ENCODE results near the gene MED12L. TPM values are rescaled to one million over a fixed set of nuclear protein-coding genes. Genes with fewer than 3 reads are reported as not detected.

MED12L gene
- total RNA-seq, 1 experiment from 2014 or later: 14.9 TPM

DNA sequence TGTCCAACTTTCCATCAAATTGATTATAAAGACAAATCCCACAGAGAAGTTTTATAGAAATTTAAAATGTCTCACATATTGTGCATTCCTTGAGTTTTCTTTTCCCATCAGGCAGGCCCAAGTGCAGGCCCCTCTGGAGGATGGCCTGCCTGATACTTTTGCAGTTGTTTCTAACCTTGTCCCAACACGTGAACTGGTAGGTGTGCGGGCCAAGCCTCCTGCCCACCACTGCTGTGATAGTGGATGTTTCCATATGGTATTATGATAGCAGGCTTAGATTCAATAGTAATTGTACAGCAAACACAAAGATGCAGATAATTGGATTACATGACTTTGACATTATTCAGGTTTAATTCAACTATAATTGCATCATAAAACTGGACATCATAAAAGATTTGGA, 297.6 kb downstream of the MED12L start:
- Histone ChIP-seq H2AK5ac (ENCODE audit: insufficient read length, low read length) (no peak overlapping the region), H3T11ph (ENCODE audit: low read length) (no peak overlapping the region), H4K5ac (ENCODE audit: insufficient read length, low read depth, low read length) (no peak overlapping the region), H4K91ac (ENCODE audit: insufficient read length, low read depth, low read length) (no peak overlapping the region), H3K56ac (ENCODE audit: insufficient read length, low read depth, low read length) (no peak overlapping the region), H3K79me2 (ENCODE audit: insufficient read depth, low read length) (no peaks in the 10 kb centered on the region), H3K4me1 (ENCODE audit: insufficient read depth, low read length) (no peaks in the 10 kb centered on the region; the same call in 1 of the 2 replicates), H2BK120ac (ENCODE audit: low read depth, low read length, poor library complexity, severe bottlenecking) (no peak overlapping the region), H2BK12ac (ENCODE audit: insufficient read length, low read depth, low read length) (no peak overlapping the region), H3K9me3 (ENCODE audit: control insufficient read depth, low read depth, low read length) (no peaks in the 10 kb centered on the region), H3K27ac (ENCODE audit: insufficient read length, low read depth, low read length) (no peak overlapping the region), H3K27me3 (ENCODE audit: insufficient read depth, low read length) (no peaks in the 10 kb centered on the region), H3K4me2 (ENCODE audit: insufficient read depth, insufficient read length, low read length) (no peak overlapping the region), H3K9ac (ENCODE audit: extremely low read depth, insufficient read length, low read length) (no peak overlapping the region), H3K14ac (ENCODE audit: insufficient read depth, low read length) (no peak overlapping the region), H2AFZ (ENCODE audit: low read length) (no peak overlapping the region), H3K23me2 (ENCODE audit: insufficient read length, low read depth, low read length, poor library complexity, severe bottlenecking) (no peaks in the 10 kb centered on the region), H4K20me1 (ENCODE audit: control insufficient read depth, insufficient read depth, insufficient read length) (no peaks in the 10 kb centered on the region), H2BK5ac (ENCODE audit: insufficient read length, low read length) (no peak overlapping the region), H4K8ac (replicated peaks; ENCODE audit: insufficient read length, low read depth, low read length) (no peak overlapping the region), H2BK20ac (ENCODE audit: low read depth, low read length, poor library complexity, severe bottlenecking) (no peak overlapping the region), H3K18ac (ENCODE audit: insufficient read length, low read depth, low read length) (no peak overlapping the region), H3K79me1 (ENCODE audit: insufficient read depth, low read depth, low read length, poor library complexity, severe bottlenecking) (no peaks in the 10 kb centered on the region), H3K23ac (ENCODE audit: insufficient read length, low read depth, low read length) (no peak overlapping the region), H3K4ac (ENCODE audit: low read depth, low read length) (no peak overlapping the region), H2BK15ac (ENCODE audit: low read depth, low read length) (no peak overlapping the region)
- no peak overlapping the region for H3K4me3 Mint-ChIP-seq
- DNase-seq: no peak
- WGBS (ENCODE audit: extremely low coverage, insufficient read length, low lambda C conversion rate): no CpG with 5 or more reads among the region's 2 CpGs
- TF ChIP-seq, protein P1, sequence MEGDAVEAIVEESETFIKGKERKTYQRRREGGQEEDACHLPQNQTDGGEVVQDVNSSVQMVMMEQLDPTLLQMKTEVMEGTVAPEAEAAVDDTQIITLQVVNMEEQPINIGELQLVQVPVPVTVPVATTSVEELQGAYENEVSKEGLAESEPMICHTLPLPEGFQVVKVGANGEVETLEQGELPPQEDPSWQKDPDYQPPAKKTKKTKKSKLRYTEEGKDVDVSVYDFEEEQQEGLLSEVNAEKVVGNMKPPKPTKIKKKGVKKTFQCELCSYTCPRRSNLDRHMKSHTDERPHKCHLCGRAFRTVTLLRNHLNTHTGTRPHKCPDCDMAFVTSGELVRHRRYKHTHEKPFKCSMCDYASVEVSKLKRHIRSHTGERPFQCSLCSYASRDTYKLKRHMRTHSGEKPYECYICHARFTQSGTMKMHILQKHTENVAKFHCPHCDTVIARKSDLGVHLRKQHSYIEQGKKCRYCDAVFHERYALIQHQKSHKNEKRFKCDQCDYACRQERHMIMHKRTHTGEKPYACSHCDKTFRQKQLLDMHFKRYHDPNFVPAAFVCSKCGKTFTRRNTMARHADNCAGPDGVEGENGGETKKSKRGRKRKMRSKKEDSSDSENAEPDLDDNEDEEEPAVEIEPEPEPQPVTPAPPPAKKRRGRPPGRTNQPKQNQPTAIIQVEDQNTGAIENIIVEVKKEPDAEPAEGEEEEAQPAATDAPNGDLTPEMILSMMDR (conservative IDR thresholded peaks at IDR 0.05): no peak
- no peak overlapping the region for H3K27ac Mint-ChIP-seq
- H3K27me3 Mint-ChIP-seq (ENCODE audit: low read depth): no peaks in the 10 kb centered on the region
- no peaks in the 10 kb centered on the region; a peak in 1 of 4 replicates for H3K4me1 Mint-ChIP-seq
- H3K36me3 Mint-ChIP-seq (ENCODE audit: insufficient read depth in 1 of 3, low read depth in 3 of 3): peaks cover 9 to 32% (median 27%) of the 10 kb centered on the region in 3 experiments; a peak in 6 of 7 replicates
- no peaks in the 10 kb centered on the region for H3K9me3 Mint-ChIP-seq

Measured in H9 (cell line).